Endothelial cell of umbilical vein (primary cell): ENCODE measurements around the gene BBX. TPM values are rescaled to one million over a fixed set of nuclear protein-coding genes. Genes with fewer than 3 reads are reported as not detected.

Experiments
- BruUV-seq: library from RNA; stranded (reverse); fragments of 400-500 nt; replicated peaks from 2 replicates; lab custom pipeline; 2021; lab: Mats Ljungman, UMichigan
- CTCF ChIA-PET: fragments of 300-600, 350-600 bp; sonication (Branson Sonifier 250); formaldehyde crosslinking; loops from one replicate; lab custom pipeline; 2021; ENCODE audit warnings: antibody characterized with exemption, inconsistent platforms; lab: Charles Lee
- POLR2A ChIA-PET: fragments of 300-600, 350-600 bp; sonication (Branson Sonifier 250); formaldehyde crosslinking; loops from one replicate; lab custom pipeline; 2021; ENCODE audit warnings: antibody characterized with exemption, inconsistent platforms; lab: Charles Lee
- DNase-seq: peaks from one replicate; pipeline ENCODE4 v3.0.0-alpha.2; 2011; ENCODE audit warnings: low read depth, low spot score
- FAIRE-seq: peaks from 2 replicates; lab custom pipeline; 2011; peaks lifted over from hg19 to GRCh38; lab: Jason Lieb, UNC
- H2AFZ ChIP-seq: 2 replicates; pipeline ENCODE4 v1.6.0; 2012; ENCODE audit warnings: low read depth, low read length, control low read depth, inconsistent platforms
- H3K27ac ChIP-seq: 2 replicates; pipeline ENCODE4 v1.5.1; 2011; ENCODE audit warnings: low read depth, mild to moderate bottlenecking, control low read depth, low read length, moderate library complexity; ENCODE audit not compliant: insufficient read depth
- H3K27me3 ChIP-seq, 2 experiments: 2 replicates each; pipeline versions ENCODE4 v1.6.0 to v1.6.1; 2011; ENCODE audit warnings: low read length in 2 of 2, mixed read lengths in 1 of 2; ENCODE audit not compliant: control insufficient read depth in 2 of 2, insufficient read depth in 2 of 2
- H3K36me3 ChIP-seq, 2 experiments: 2 replicates in 1 of 2; 3 replicates in 1 of 2; pipeline ENCODE4 v1.5.1; 2011; ENCODE audit warnings: low read length in 2 of 2, mild to moderate bottlenecking in 1 of 2, moderate library complexity in 1 of 2; ENCODE audit not compliant: control insufficient read depth in 2 of 2, insufficient read depth in 2 of 2; ENCODE audit errors: extremely low read depth in 1 of 2
- H3K4me1 ChIP-seq: 3 replicates; pipeline ENCODE4 v1.5.1; 2011; ENCODE audit warnings: mild to moderate bottlenecking, low read length; ENCODE audit not compliant: control insufficient read depth, insufficient read depth; ENCODE audit errors: extremely low read depth
- H3K4me2 ChIP-seq: 2 replicates; pipeline ENCODE4 v1.6.1; 2011; ENCODE audit warnings: low read length, control low read depth, mixed read lengths; ENCODE audit not compliant: insufficient read depth
- H3K4me3 ChIP-seq, 3 experiments: fragments of 200-600 bp in 1 of 3; sonication (generic), shearing (Covaris generic) in 1 of 3; replicated peaks in 1 of 3; 2 replicates each; pipeline ENCODE4 v1.5.1; 2011 to 2016; ENCODE audit warnings: control low read depth in 3 of 3, low read length in 3 of 3, mild to moderate bottlenecking in 2 of 3, inconsistent platforms in 1 of 3, low read depth in 1 of 3, moderate library complexity in 1 of 3; ENCODE audit not compliant: insufficient read depth in 1 of 3
- H3K79me2 ChIP-seq: 2 replicates; pipeline ENCODE4 v1.6.0; 2012; ENCODE audit warnings: low read length, inconsistent platforms; ENCODE audit not compliant: control insufficient read depth, insufficient read depth
- H3K9ac ChIP-seq: replicated peaks from 2 replicates; pipeline ENCODE3; 2011; ENCODE audit warnings: low read length, control low read depth; ENCODE audit not compliant: insufficient read depth; ENCODE audit errors: extremely low read depth
- H3K9me1 ChIP-seq: replicated peaks from 3 replicates; pipeline ENCODE4 v1.6.0; 2011; ENCODE audit warnings: mild to moderate bottlenecking, low read length; ENCODE audit not compliant: control insufficient read depth, insufficient read depth; ENCODE audit errors: extremely low read depth
- H3K9me3 ChIP-seq: replicated peaks from 2 replicates; pipeline ENCODE4 v1.5.1; 2012; ENCODE audit warnings: low read length, inconsistent platforms; ENCODE audit not compliant: control insufficient read depth, insufficient read depth
- H4K20me1 ChIP-seq: replicated peaks from 2 replicates; pipeline ENCODE3; 2011; ENCODE audit warnings: mild to moderate bottlenecking, low read length; ENCODE audit not compliant: control insufficient read depth, insufficient read depth; ENCODE audit errors: extremely low read depth
- EZH2 ChIP-seq: IDR thresholded peaks from 2 replicates; pipeline ENCODE4 v1.6.1; 2012; ENCODE audit warnings: borderline replicate concordance, low read depth, mild to moderate bottlenecking, moderate library complexity, low read length, inconsistent platforms; ENCODE audit not compliant: severe bottlenecking
- FOS ChIP-seq: IDR thresholded peaks from 2 replicates; pipeline ENCODE4 v1.6.1; 2011; ENCODE audit warnings: mild to moderate bottlenecking, low read length, moderate library complexity, borderline replicate concordance; ENCODE audit not compliant: insufficient read depth
- GATA2 ChIP-seq: IDR thresholded peaks from 2 replicates; pipeline ENCODE4 v1.7.0; 2011; ENCODE audit warnings: low read depth, mild to moderate bottlenecking, moderate library complexity, mixed read lengths, low read length; ENCODE audit not compliant: insufficient read length, insufficient read depth
- JUN ChIP-seq: IDR thresholded peaks from 2 replicates; pipeline ENCODE4 v1.6.1; 2011; ENCODE audit warnings: borderline replicate concordance, low read depth; ENCODE audit not compliant: insufficient read length, insufficient read depth
- MYC ChIP-seq: IDR thresholded peaks from one replicate; pipeline ENCODE4 v1.6.1; 2011; ENCODE audit warnings: mild to moderate bottlenecking, low read depth, low read length
- POLR2A ChIP-seq: IDR thresholded peaks from 2 replicates; pipeline ENCODE4 v1.6.1; 2012; ENCODE audit warnings: low read depth, mild to moderate bottlenecking, control low read depth, low read length
- POLR2AphosphoS5 ChIP-seq: IDR thresholded peaks from 2 replicates; pipeline ENCODE4 v1.6.1; 2012; ENCODE audit warnings: low read depth, mild to moderate bottlenecking, control low read depth, low read length, moderate library complexity; ENCODE audit not compliant: insufficient read depth
- dilution Hi-C: fragments of 300-500 bp; cut with MboI; formaldehyde crosslinking; loops from one replicate; pipeline ENCODE4 v1.15.0; 2019; ENCODE audit warnings: low sequenced_read_pairs; ENCODE audit not compliant: extremely low pct_ligation_motif_present
- intact Hi-C: fragments of 100-400 bp; cut with micrococcal nuclease; formaldehyde crosslinking; loops from one replicate; pipeline ENCODE4 v1.10.0; 2022
- polyA plus RNA-seq, 4 experiments: library from polyadenylated mRNA; depleted of rRNA in 3 of 4; stranded (reverse) in 3 of 4; unstranded in 1 of 4; fragments of >200 nt; gene quantifications; 2 replicates each; pipeline versions ENCODE4 v1.2.1 to v1.2.3, GENCODE V29; 2011 to 2012; ENCODE audit warnings: missing spikeins in 1 of 4
- total RNA-seq: library from RNA; stranded (reverse); gene quantifications from 2 replicates; pipeline ENCODE4 v1.2.3, GENCODE V29; 2021
- TF ChIP-seq, protein P1 (sequence below), 2 donors: IDR thresholded peaks; 1 replicate in 1 of 2; 2 replicates in 1 of 2; pipeline ENCODE4 v1.5.1; 2011; ENCODE audit warnings: low read length in 2 of 2, mild to moderate bottlenecking in 2 of 2, moderate library complexity in 2 of 2, control low read depth in 1 of 2, inconsistent platforms in 1 of 2, low read depth in 1 of 2; ENCODE audit not compliant: insufficient read depth in 1 of 2; ENCODE audit errors: extremely low read depth in 1 of 2
- TF ChIP-seq, protein P2 (sequence below): IDR thresholded peaks from 2 replicates; pipeline ENCODE4 v1.6.1; 2011; ENCODE audit not compliant: insufficient read depth, insufficient read length

Gene BBX
- total and polyA plus RNA-seq, 2 donors (not counting 3 experiments of a cell fraction or from before 2014, with no cell fraction given): 21.4 to 43.4 TPM

DNA sequence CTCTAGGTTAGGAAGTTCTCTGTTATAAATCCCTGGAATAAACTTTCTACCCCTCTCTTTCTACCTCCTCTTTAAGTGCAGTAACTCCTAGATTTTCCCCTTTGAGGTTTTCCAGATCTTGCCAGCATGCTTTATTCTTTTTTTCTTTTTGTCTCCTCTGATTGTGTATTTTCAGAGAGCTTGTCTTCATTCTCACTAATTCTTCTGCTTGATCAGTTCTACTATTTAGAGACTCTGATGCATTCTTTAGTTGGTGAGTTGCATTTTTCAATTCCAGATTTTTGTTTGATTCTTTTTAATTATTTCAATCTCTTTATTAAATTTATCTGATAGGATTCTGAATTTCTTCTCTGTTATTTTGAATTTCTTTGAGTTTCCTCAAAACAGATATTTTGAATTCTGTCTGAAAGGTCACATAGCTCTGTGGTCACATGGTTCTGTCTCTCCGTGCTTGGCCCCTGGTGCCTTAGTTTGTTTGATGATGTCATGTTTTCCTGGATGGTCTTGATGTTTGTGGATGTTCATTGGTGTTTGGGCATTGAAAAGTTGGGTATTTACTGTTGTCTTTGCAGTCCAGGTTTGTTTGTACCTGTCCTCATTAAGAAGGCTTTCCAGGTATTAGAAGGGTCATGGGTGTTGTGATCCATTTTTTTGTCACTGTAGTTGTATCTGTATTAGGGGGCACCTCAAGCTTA is 89.2 kb downstream of the BBX start:
- intact Hi-C loops (no loop called here), dilution Hi-C loops (no loop called here)
- no TSS peak for BruUV-seq
- ChIA-PET POLR2A (interaction anchor here (1.1 kb wide), 1 partner anchor 11 kb away, joined by 3 read pairs; no protein-coding TSS in a partner anchor), CTCF (interaction anchor here (1.0 kb wide), 1 partner anchor 13 kb away, joined by 3 read pairs; no protein-coding TSS in a partner anchor)
- H3K79me2 ChIP-seq: peaks cover 4% of the 10 kb centered on the region
- H3K9ac ChIP-seq: no peak overlapping the region
- no peak for FAIRE-seq
- no peaks in the 10 kb centered on the region for H3K4me1 ChIP-seq
- no peaks in the 10 kb centered on the region for H3K36me3 ChIP-seq
- no peak overlapping the region for H3K27ac ChIP-seq
- H2AFZ ChIP-seq: no peak overlapping the region
- no peak for DNase-seq
- TF ChIP-seq FOS: no peak
- TF ChIP-seq MYC: no peak
- TF ChIP-seq POLR2A: no peak
- TF ChIP-seq POLR2AphosphoS5: no peak
- TF ChIP-seq, protein P1, sequence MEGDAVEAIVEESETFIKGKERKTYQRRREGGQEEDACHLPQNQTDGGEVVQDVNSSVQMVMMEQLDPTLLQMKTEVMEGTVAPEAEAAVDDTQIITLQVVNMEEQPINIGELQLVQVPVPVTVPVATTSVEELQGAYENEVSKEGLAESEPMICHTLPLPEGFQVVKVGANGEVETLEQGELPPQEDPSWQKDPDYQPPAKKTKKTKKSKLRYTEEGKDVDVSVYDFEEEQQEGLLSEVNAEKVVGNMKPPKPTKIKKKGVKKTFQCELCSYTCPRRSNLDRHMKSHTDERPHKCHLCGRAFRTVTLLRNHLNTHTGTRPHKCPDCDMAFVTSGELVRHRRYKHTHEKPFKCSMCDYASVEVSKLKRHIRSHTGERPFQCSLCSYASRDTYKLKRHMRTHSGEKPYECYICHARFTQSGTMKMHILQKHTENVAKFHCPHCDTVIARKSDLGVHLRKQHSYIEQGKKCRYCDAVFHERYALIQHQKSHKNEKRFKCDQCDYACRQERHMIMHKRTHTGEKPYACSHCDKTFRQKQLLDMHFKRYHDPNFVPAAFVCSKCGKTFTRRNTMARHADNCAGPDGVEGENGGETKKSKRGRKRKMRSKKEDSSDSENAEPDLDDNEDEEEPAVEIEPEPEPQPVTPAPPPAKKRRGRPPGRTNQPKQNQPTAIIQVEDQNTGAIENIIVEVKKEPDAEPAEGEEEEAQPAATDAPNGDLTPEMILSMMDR (IDR thresholded peaks at IDR 0.05; ENCODE audit: extremely low read depth in 1 of 2, insufficient read depth in 1 of 2, low read depth in 1 of 2, low read length in 2 of 2): no peak
- no peak for TF ChIP-seq GATA2
- TF ChIP-seq EZH2: no peak
- TF ChIP-seq JUN: no peak
- TF ChIP-seq, protein P2, sequence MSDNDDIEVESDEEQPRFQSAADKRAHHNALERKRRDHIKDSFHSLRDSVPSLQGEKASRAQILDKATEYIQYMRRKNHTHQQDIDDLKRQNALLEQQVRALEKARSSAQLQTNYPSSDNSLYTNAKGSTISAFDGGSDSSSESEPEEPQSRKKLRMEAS: no peak
- no peaks in the 10 kb centered on the region for H3K9me1 ChIP-seq
- no peak overlapping the region for H3K4me2 ChIP-seq
- no peak overlapping the region for H3K4me3 ChIP-seq
- no peaks in the 10 kb centered on the region for H3K27me3 ChIP-seq
- H3K9me3 ChIP-seq: no peaks in the 10 kb centered on the region
- no peaks in the 10 kb centered on the region for H4K20me1 ChIP-seq
